Activated CD4-positive, alpha-beta T cell treated with anti-CD3 and anti-CD28 coated beads, Interleukin-2, amount 50 U/mL, for 4 hours (primary cell): ENCODE measurements around the gene CX3CR1.
"Not testable (repeated sequence)": the region's sequence is repeated elsewhere in the genome, so short reads cannot be mapped to it uniquely, and the experiment has no call there.

Experiments
- DNase-seq, 2 experiments: peaks; one replicate each; pipeline ENCODE4 v3.0.0-alpha.2; 2020

Gene CX3CR1

GRCh38 chr3:39263576-39263975 lies 16.3 kb downstream of the CX3CR1 start:
- no peak for DNase-seq

GRCh38 chr3:39262846-39263245 lies 17.0 kb downstream of the CX3CR1 start:
- DNase-seq = no peak

DNA sequence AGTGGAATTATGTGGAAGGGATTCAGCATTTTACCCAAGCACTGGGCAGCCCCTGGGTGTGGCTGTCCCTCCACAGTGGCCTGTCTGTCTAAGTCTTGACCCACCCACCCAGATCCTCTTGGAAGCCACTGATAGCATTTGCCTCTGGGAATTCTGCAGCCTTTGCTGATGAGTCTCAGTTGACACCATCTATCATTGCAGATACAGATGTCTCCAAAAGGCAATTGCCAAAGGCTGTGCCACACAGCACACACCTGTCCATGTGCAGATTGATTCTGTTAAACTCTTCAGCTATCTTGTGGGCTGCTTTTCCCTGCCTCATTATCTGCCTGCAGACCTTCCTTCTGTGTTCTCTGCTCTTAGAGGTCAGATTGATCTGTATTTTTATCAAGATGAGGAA lies 18.1 kb downstream of the CX3CR1 start:
- DNase-seq = no peak

- peak; percentile 42 to 51 for DNase-seq
Measured at GRCh38 chr3:39260957-39261356, 18.9 kb downstream of the CX3CR1 start.

DNA sequence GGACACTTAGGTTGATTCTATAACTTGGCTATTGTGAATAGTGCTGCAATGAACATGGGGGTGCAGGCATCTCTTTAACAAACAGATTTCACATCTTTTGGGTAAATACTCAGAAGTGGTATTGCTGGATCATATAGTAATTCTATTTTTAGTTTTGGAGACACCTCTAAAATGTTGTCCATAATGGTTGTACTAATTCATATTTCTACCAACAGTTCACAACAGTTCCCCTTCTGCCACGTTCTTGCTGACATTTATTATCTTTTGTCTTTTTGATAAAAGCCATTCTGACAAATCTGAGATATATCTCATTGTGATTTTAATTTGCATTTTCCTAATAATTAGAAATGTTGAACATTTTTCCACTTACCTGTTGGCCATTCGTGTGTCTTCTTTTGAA lies 19.5 kb downstream of the CX3CR1 start:
- DNase-seq = no peak

DNA sequence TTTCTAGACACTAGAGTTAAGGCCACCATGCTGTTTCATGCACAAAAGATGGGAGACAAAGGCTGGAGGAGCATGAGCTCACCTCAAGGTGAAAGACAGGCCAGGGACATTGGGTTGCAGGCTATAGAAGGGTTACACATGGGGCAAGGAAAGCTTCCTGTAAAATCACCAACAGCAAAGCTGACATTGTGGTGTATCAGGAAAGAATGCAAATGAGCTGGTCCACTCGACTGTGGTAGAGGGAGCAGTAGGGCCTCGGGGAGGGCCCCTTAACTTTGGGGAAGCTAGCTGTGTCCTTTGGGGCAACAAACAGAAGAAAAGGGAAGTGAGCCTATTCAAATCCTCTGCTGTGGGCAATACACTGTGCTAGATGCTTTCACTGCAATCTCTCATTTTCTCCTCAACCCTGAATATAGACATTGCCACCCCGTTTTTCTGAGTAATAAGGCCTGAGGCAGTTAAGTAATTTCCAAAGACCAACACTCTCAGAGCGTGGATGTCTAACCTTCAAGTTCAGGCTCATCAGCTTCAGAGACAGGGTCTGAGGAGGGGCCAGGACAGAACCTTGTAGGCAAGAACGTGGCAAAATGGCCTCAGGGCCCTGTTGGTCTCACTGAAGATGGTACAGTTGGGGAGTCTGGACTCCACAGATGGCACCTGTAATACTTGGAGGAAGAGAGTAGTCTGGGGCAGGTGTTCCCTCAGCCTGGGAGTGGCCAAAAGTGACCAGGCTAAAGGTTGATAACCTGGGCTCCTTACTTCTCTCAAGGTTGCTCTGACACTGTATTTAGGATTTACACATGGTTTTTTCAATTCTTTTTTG lies 24.1 kb downstream of the CX3CR1 start:
- no peak for DNase-seq

DNA sequence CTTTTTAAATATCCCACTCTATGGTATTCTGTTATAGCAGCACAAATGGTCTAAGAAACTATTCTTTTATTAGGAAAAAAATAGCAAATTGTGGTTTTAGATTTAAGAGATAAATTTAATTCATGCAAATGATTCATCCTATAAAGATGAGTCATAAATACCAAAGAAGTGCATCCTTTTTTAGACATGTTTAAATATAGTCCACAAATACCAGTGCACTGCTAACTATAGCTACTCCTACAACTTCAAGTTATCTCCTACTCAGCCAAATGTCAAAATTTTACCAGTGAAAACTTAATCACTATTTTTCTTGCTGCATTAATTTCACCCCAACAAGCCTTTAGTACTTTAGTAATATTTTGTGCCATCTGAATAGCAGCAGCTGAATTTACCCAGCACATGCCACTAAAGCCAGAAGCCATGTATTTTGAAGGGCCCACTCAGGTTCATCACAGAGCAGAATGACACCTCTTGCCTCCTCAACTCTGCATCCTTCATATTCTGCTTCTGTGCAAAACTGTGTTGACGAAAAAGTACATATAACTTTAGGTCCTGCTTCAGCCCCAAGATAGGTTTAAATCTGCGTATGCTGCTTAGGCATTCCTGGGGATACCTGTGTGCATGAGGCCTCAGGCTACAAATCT lies 24.9 kb downstream of the CX3CR1 start:
- DNase-seq = no peak

GRCh38 chr3:39251576-39251975 lies 28.3 kb downstream of the CX3CR1 start:
- no peak for DNase-seq

GRCh38 chr3:39250116-39250747 lies 29.6 kb downstream of the CX3CR1 start:
- no peak for DNase-seq

DNA sequence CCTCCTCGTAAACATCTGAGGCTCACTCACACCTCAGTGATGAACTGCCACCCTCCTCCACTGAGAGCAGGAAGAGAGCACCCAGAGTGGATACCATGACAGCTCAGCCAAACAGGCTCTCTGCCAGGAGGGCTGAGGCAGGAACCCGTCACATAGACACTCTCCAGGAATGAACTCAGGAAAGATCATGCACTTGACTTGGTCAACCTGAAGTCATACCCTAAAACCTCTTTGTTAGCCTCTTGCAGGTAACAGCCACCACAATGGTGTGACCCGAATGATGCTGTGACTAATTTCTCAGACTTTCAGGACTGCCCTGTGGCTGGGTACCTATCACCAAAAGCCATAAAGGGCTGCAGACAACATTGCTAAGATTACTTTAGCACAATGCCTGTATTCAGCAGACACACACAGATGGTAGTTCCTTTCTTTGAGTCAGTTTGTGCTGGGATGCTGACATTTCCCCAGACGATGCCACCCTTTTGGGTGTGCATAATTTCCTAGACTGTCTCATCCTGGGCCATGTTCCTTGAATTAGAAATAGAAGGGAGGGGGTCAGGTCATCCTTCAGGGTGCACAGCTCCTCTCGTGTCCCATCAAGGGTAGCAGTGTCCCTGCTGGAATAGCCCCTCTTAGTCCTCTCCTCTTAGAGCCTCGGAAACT lies 30.3 kb downstream of the CX3CR1 start:
- no peak for DNase-seq

GRCh38 chr3:39241561-39241960 lies 38.3 kb downstream of the CX3CR1 start:
- DNase-seq = no peak

DNA sequence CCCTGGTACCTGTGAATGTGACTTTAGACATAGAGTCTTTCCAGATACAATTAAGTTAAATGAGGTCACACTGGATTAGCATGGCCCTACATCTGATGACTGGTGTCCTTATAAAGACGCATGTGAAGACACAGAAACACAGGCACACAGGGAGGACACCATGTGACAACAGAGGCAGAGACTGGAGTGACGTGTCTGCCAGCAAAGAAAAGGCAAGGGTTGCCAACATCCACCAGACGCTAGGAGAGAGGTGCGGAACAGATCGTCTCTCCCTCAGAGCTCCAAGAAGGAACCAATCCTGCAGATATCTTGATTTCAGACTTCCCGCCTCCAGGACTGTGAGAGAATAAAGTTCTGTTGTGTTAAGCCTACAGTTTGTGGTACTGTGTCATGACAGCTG lies 42.8 kb downstream of the CX3CR1 start:
- no peak for DNase-seq

- DNase-seq = peak in 1 of 2 experiments; percentile 3
Measured at GRCh38 chr3:39234651-39235050, 45.2 kb downstream of the CX3CR1 start.

DNA sequence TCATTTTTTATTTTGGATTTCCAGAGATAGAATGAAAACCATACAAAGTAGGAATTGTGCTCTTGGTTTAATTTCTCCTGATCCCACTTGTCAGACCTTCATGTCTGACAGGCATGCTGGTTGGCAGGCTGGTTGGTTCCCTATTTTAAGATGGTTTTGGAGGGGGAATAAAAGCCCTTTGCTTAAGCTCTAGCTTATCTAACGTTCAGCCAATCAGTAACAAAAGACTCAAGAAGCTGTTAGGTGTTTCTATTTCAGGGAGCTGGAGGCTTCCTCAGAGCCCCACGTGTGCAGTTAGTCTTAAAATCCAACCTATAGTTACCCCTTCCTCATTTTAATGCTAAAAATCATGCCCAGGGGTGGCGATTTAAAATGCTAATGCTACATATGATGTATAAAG lies 47.0 kb downstream of the CX3CR1 start:
- DNase-seq = no peak

- DNase-seq = no peak
Measured at GRCh38 chr3:39230453-39230852, 49.4 kb downstream of the CX3CR1 start.

GRCh38 chr3:39228496-39228895 lies 51.3 kb downstream of the CX3CR1 start:
- DNase-seq = no peak

- DNase-seq = not testable (repeated sequence)
Measured at GRCh38 chr3:39227596-39227995, 52.2 kb downstream of the CX3CR1 start.

- DNase-seq = no peak
Measured at GRCh38 chr3:39226106-39226741, 53.6 kb downstream of the CX3CR1 start.

- DNase-seq = no peak
Measured at GRCh38 chr3:39224288-39224687, 55.5 kb downstream of the CX3CR1 start.

DNA sequence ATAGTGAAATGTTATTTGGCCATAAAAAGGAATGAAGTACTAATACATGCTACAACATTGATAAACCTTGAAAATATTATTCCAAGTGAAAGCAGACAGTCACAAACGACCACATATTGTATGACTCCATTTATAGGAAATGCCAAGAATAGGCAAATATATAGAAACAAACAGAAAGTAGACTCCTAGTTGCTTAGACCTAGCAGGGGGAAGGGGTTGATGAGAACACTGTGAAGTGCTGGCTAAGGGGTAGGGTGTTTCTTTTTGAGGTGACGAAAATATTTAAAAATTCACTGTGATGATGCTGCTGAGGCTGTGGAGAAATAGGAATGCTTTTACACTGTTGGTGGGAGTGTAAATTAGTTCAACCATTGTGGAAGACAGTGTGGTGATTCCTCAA lies 56.9 kb downstream of the CX3CR1 start:
- DNase-seq = no peak

- DNase-seq = no peak
Measured at GRCh38 chr3:39222462-39222861, 57.4 kb downstream of the CX3CR1 start.

DNA sequence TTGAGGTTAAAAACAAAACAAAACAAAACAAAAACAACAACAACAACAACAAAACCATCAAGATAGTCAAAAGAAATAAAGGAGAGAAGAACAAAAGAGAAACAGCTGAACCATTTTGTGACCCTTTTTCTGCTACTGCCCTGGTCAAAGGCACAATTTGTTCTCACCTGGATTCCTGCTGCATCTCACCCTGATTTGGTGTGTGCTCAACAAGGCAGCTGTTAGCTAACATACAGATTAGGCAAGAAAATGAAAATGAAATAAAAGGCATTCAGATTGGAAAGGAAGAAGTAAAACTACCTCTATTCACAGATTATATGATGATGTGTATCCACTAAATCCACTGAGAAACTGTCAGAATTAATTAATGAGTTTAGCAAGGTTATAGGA lies 58.7 kb downstream of the CX3CR1 start:
- no peak for DNase-seq
